SK-N-SH (cell line): Measurements from ENCODE around the gene PPHLN1. TPM values are rescaled to one million over a fixed set of nuclear protein-coding genes. Genes with fewer than 3 reads are reported as not detected.
"Not testable (repeated sequence)": the region's sequence is repeated elsewhere in the genome, so short reads cannot be mapped to it uniquely, and the experiment has no call there.

Experiments
- CTCF ChIA-PET: fragments of 300-600, 350-600 bp; formaldehyde crosslinking; extraction: SDS; loops from one replicate; lab custom pipeline; 2021; lab: Yijun Ruan, JAX
- POLR2A ChIA-PET: fragments of 350-600 bp; sonication (Branson Sonifier 250); formaldehyde crosslinking; extraction: SDS; loops from one replicate; lab custom pipeline; 2020; ENCODE audit warnings: antibody characterized with exemption, inconsistent platforms; lab: Yijun Ruan, JAX
- DNase-seq: peaks from one replicate; pipeline ENCODE4 v3.0.0; 2012
- H2AFZ ChIP-seq: fragments of 200-600 bp; sonication (generic); 2 replicates; pipeline ENCODE4 v1.8.1; 2016; ENCODE audit warnings: antibody characterized with exemption, mild to moderate bottlenecking, low read depth
- H3F3A ChIP-seq: fragments of 200-600 bp; sonication (generic); replicated peaks from 2 replicates; pipeline ENCODE3; 2016; ENCODE audit warnings: antibody characterized with exemption, mild to moderate bottlenecking; ENCODE audit not compliant: insufficient read depth
- H3K27ac ChIP-seq, 2 experiments: fragments of 200-500 bp in 1 of 2; fragments of 200-600 bp in 1 of 2; sonication (Bioruptor generic) in 1 of 2; sonication (generic), shearing (Covaris generic) in 1 of 2; 2 replicates each; pipeline versions ENCODE4 v1.5.1 to v1.6.1; 2014 to 2016; ENCODE audit warnings: low read depth in 2 of 2, inconsistent platforms in 1 of 2, low read length in 1 of 2, mild to moderate bottlenecking in 1 of 2, mixed read lengths in 1 of 2
- H3K27me3 ChIP-seq: fragments of 200-600 bp; sonication (generic), shearing (Covaris generic); 2 replicates; pipeline ENCODE4 v1.6.1; 2016; ENCODE audit warnings: mixed run types; ENCODE audit not compliant: insufficient read depth
- H3K36me3 ChIP-seq, 2 experiments: fragments of 200-500 bp in 1 of 2; fragments of 200-600 bp in 1 of 2; sonication (Bioruptor generic) in 1 of 2; sonication (generic) in 1 of 2; replicated peaks in 1 of 2; 2 replicates each; pipeline versions ENCODE3 to v1.5.1; 2014 to 2016; ENCODE audit warnings: low read length in 1 of 2, mild to moderate bottlenecking in 1 of 2; ENCODE audit not compliant: insufficient read depth in 2 of 2, control insufficient read depth in 1 of 2
- H3K4me1 ChIP-seq, 2 experiments: fragments of 200-500 bp in 1 of 2; fragments of 200-600 bp in 1 of 2; sonication (Bioruptor generic) in 1 of 2; sonication (generic), shearing (Covaris generic) in 1 of 2; 2 replicates each; pipeline versions ENCODE4 v1.5.1 to v1.6.1; 2014 to 2016; ENCODE audit warnings: low read depth in 1 of 2, low read length in 1 of 2, mixed run types in 1 of 2; ENCODE audit not compliant: insufficient read depth in 2 of 2, control insufficient read depth in 1 of 2
- H3K4me2 ChIP-seq: fragments of 200-600 bp; sonication (generic), shearing (Covaris generic); 2 replicates; pipeline ENCODE4 v1.6.1; 2017; ENCODE audit warnings: mixed run types
- H3K4me3 ChIP-seq, 2 experiments: fragments of 200-500 bp in 1 of 2; fragments of 200-600 bp in 1 of 2; sonication (Bioruptor generic) in 1 of 2; sonication (generic), shearing (Covaris generic) in 1 of 2; 2 replicates each; pipeline versions ENCODE4 v1.5.1 to v1.8.1; 2014 to 2016; ENCODE audit warnings: low read depth in 2 of 2, inconsistent platforms in 1 of 2, low read length in 1 of 2, mild to moderate bottlenecking in 1 of 2, mixed read lengths in 1 of 2, moderate library complexity in 1 of 2
- H3K79me2 ChIP-seq: fragments of 200-600 bp; sonication (generic); 2 replicates; pipeline ENCODE4 v1.8.1; 2017; ENCODE audit warnings: mild to moderate bottlenecking; ENCODE audit not compliant: insufficient read depth
- H3K9ac ChIP-seq: fragments of 200-600 bp; sonication (generic); 2 replicates; pipeline ENCODE4 v1.6.1; 2017; ENCODE audit warnings: mixed run types
- H3K9me2 ChIP-seq: fragments of 200-600 bp; sonication (generic); 2 replicates; pipeline ENCODE4 v1.6.1; 2017; ENCODE audit warnings: mixed run types
- H3K9me3 ChIP-seq: fragments of 200-600 bp; sonication (generic); 2 replicates; pipeline ENCODE4 v1.6.1; 2017; ENCODE audit warnings: mixed run types, mild to moderate bottlenecking, moderate library complexity
- H4K20me1 ChIP-seq: fragments of 200-600 bp; sonication (generic); 2 replicates; pipeline ENCODE4 v1.6.1; 2017; ENCODE audit warnings: mild to moderate bottlenecking, mixed run types; ENCODE audit not compliant: insufficient read depth
- CHD2 ChIP-seq: fragments of 150-350 bp; IDR thresholded peaks from 2 replicates; pipeline ENCODE4 v1.6.1; 2018; ENCODE audit warnings: low read length; ENCODE audit not compliant: partially characterized antibody
- MEF2A ChIP-seq: IDR thresholded peaks from 2 replicates; pipeline ENCODE4 v1.4.0; 2012; ENCODE audit warnings: low read depth, borderline replicate concordance
- MXI1 ChIP-seq: IDR thresholded peaks from 2 replicates; pipeline ENCODE4 v1.6.1; 2012; ENCODE audit warnings: mild to moderate bottlenecking, low read depth, low read length, improper control_type of control experiment
- PBX3 ChIP-seq: IDR thresholded peaks from 2 replicates; pipeline ENCODE4; 2012
- RAD21 ChIP-seq: IDR thresholded peaks from 2 replicates; pipeline ENCODE4 v1.6.1; 2012; ENCODE audit warnings: mild to moderate bottlenecking, low read length
- RCOR1 ChIP-seq: fragments of 150-350 bp; IDR thresholded peaks from 2 replicates; pipeline ENCODE4 v1.6.1; 2017; ENCODE audit warnings: antibody characterized with exemption, low read length
- RFX5 ChIP-seq: IDR thresholded peaks from 2 replicates; pipeline ENCODE4 v1.6.1; 2012; ENCODE audit warnings: mild to moderate bottlenecking, improper control_type of control experiment, low read length
- SIN3A ChIP-seq: IDR thresholded peaks from 2 replicates; pipeline ENCODE4 v1.6.1; 2012; ENCODE audit warnings: low read depth, mild to moderate bottlenecking, low read length, moderate library complexity, borderline replicate concordance
- SMC3 ChIP-seq: IDR thresholded peaks from 2 replicates; pipeline ENCODE4 v1.6.1; 2012; ENCODE audit warnings: low read depth, low read length, improper control_type of control experiment
- TCF12 ChIP-seq: IDR thresholded peaks from 2 replicates; pipeline ENCODE4 v1.4.0; 2012
- TEAD4 ChIP-seq: IDR thresholded peaks from 2 replicates; pipeline ENCODE4 v1.4.0; 2012; ENCODE audit warnings: mild to moderate bottlenecking, borderline replicate concordance; ENCODE audit not compliant: insufficient read depth
- YY1 ChIP-seq: IDR thresholded peaks from 2 replicates; pipeline ENCODE4 v1.4.0; 2012; ENCODE audit warnings: low read depth, mild to moderate bottlenecking
- WGBS: methylation state at CpG from one replicate; pipeline ENCODE4 v1.1.6; 2017; ENCODE audit warnings: low lambda C conversion rate; 5-methylcytosine and 5-hydroxymethylcytosine counted together
- polyA plus RNA-seq, 3 experiments: library from polyadenylated mRNA; depleted of rRNA; stranded (reverse); fragments of >200 nt; gene quantifications; 2 replicates each; pipeline ENCODE4 v1.2.3, GENCODE V29; 2012
- TF ChIP-seq, protein P1 (sequence below): IDR thresholded peaks from 2 replicates; pipeline ENCODE4 v1.4.0; 2012; ENCODE audit warnings: low read depth, borderline replicate concordance
- TF ChIP-seq, protein P2 (sequence below): fragments of 150-350 bp; IDR thresholded peaks from 2 replicates; pipeline ENCODE4 v1.6.1; 2016; ENCODE audit warnings: mild to moderate bottlenecking, low read depth, low read length

PPHLN1 gene
- polyA plus RNA-seq, 1 of the 3 experiments (the other 2 are of a cell fraction) = 55.4 TPM

- CTCF ChIA-PET = interaction anchor here (1.7 to 3.3 kb wide), 2 partner anchors 14 to 25 kb away, joined by 5 to 14 read pairs; no protein-coding TSS in a partner anchor
- H3F3A ChIP-seq = peaks cover 3% of the 10 kb centered on the region
- POLR2A ChIA-PET = no interaction called here
These were observed 20.5 kb downstream of the PPHLN1 start for GRCh38 chr12:42346403-42347002.

DNA sequence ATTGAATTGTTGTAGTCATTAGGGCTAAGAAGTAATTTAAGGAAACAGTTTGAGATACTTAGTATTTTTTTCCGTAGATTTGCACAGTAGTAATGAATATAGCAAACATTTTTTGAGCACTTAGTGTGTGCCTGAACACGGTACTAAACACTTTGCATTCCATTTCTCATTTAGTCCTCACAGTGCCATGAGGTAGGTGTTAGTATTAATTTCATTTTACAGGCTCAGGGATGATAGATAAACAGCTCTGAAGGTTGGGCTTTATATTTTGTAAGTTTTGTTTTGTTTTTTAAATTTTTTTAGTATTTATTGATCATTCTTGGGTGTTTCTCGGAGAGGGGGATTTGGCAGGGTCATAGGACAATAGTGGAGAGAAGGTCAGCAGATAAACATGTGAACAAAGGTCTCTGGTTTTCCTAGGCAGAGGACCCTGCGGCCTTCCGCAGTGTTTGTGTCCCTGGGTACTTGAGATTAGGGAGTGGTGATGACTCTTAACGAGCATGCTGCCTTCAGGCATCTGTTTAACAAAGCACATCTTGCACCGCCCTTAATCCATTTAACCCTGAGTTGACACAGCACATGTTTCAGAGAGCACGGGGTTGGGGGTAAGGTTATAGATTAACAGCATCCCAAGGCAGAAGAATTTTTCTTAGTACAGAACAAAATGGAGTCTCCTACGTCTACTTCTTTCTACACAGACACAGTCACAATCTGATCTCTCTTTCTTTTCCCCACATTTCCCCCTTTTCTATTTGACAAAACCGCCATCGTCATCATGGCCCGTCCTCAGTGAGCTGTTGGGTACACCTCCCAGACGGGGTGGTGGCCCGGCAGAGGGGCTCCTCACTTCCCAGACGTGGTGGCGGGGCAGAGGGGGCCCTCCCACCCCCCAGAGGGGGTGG is 23.4 kb downstream of the PPHLN1 start:
- H3K4me1 ChIP-seq, H3K4me2 ChIP-seq, H3K27ac ChIP-seq, H2AFZ ChIP-seq, DNase-seq, H3K9me3 ChIP-seq, H3K9ac ChIP-seq, POLR2A ChIA-PET, H3K9me2 ChIP-seq, H3K27me3 ChIP-seq, H3K4me3 ChIP-seq, H4K20me1 ChIP-seq: not testable (repeated sequence)
- Histone ChIP-seq H3F3A (peaks cover 10% of the 10 kb centered on the region), H3K79me2 (peaks cover 58% of the 10 kb centered on the region), H3K36me3 (peaks cover 14 to 15% of the 10 kb centered on the region in 2 experiments)
- CTCF ChIA-PET = interaction anchor here (1.0 to 3.3 kb wide), 2 partner anchors 9 to 23 kb away, joined by 3 to 14 read pairs; no protein-coding TSS in a partner anchor
- 71% methylated on average over 10 of the region's 16 CpGs for WGBS

More at GRCh38 chr12:42346403-42347002, 20.5 kb downstream of the PPHLN1 start:
- Histone ChIP-seq H3K36me3 (peaks cover 9 to 16% of the 10 kb centered on the region in 2 experiments), H3K9me2 (no peaks in the 10 kb centered on the region), H3K9me3 (no peaks in the 10 kb centered on the region), H3K4me1 (no peaks in the 10 kb centered on the region), H3K27me3 (no peaks in the 10 kb centered on the region), H3K9ac (no peak overlapping the region), H3K79me2 (peaks cover 75% of the 10 kb centered on the region), H2AFZ (no peak overlapping the region), H3K4me2 (no peak overlapping the region), H3K27ac (no peak overlapping the region), H4K20me1 (peaks cover 19% of the 10 kb centered on the region; the same call in 1 of the 2 replicates), H3K4me3 (no peak overlapping the region)
- 100% methylated on average over 1 of the region's 1 CpG for WGBS
- no peak for DNase-seq
- TF ChIP-seq, protein P1, sequence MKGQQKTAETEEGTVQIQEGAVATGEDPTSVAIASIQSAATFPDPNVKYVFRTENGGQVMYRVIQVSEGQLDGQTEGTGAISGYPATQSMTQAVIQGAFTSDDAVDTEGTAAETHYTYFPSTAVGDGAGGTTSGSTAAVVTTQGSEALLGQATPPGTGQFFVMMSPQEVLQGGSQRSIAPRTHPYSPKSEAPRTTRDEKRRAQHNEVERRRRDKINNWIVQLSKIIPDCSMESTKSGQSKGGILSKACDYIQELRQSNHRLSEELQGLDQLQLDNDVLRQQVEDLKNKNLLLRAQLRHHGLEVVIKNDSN = no peak
- TF ChIP-seq RFX5 (no peak), SMC3 (no peak), CHD2 (no peak), TEAD4 (no peak), PBX3 (no peak), MXI1 (no peak), TCF12 (no peak), RCOR1 (no peak), MEF2A (no peak), YY1 (no peak), SIN3A (no peak), RAD21 (no peak)
- TF ChIP-seq, protein P2, sequence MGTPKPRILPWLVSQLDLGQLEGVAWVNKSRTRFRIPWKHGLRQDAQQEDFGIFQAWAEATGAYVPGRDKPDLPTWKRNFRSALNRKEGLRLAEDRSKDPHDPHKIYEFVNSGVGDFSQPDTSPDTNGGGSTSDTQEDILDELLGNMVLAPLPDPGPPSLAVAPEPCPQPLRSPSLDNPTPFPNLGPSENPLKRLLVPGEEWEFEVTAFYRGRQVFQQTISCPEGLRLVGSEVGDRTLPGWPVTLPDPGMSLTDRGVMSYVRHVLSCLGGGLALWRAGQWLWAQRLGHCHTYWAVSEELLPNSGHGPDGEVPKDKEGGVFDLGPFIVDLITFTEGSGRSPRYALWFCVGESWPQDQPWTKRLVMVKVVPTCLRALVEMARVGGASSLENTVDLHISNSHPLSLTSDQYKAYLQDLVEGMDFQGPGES = no peak

DNA sequence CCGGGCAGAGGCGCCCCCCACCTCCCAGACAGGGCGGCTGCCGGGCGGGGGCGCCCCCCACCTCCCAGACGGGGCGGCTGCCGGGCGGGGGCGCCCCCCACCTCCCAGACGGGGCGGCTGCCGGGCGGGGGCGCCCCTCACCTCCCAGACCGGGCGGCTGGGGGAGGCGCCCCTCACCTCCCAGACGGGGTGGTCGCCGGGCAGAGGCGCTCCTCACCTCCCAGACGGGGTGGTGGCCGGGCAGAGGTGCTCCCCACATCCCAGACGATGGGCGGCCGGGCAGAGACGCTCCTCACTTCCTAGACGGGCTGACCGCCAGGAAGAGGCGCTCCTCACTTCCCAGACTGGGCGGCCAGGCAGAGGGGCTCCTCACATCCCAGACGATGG is 24.0 kb downstream of the PPHLN1 start:
- H2AFZ ChIP-seq, H3K9me3 ChIP-seq, H4K20me1 ChIP-seq, DNase-seq, H3K27me3 ChIP-seq, H3K9me2 ChIP-seq, CTCF ChIA-PET, H3K4me3 ChIP-seq, H3K4me1 ChIP-seq, H3K9ac ChIP-seq, POLR2A ChIA-PET, H3K27ac ChIP-seq, H3K4me2 ChIP-seq: not testable (repeated sequence)
- WGBS = 60% methylated on average over 3 of the region's 34 CpGs
- Histone ChIP-seq H3F3A (peaks cover 10% of the 10 kb centered on the region), H3K79me2 (peaks cover 51% of the 10 kb centered on the region), H3K36me3 (peaks cover 20 to 21% of the 10 kb centered on the region in 2 experiments)
